ENCODE results near the gene SNX20.

SNX20 gene

DNA sequence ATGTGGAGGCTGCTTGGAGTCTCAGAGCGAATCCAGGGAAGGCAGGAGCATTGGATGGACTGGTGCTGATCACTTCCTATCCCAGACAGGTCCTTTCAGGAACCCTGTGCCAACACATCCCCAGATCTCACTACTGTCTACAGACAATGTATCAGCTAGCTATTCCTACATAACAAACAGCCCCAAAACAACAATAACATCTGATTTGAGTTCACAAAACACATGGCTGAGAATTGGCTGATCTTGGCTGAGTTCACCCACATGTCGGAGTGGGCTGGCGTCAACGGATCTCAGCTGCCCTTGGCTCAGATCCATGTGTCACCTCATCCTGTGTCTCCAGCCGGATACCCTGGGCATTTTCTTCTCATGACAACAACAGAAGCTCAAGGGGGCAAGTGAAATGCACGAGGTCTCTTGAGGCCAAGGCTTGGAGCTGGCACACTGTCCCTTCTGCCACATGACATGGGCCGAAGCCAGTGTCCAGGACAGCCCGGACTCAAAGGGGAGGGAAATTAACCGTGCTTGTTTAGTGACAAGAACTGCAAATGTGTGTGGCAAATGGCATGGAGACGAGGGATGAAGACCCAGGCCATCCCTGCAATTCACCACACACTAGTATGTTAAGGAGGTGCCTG, 18.7 kb downstream of the SNX20 start:
- no peak for DNase-seq (ENCODE audit: low read depth in 2 of 2)

DNA sequence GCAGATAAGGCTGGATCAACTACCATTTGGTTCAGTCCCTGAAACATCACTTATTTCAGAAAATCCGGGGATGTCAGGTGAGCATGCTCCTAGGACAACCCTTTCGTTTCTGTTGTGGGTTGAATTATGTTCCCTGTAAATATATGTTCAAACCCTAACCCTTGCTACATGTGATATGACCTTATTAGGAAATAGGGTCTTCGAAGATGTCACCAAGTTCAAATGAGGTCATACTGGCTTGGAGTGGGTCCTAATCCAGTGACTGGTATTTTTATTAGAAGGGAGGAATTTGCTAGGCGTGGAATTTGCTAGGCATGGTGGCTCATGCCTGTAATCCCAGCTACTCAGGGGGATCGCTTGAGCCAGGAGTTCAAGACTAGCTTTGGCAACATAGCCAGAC, 21.3 kb downstream of the SNX20 start:
- no peak for DNase-seq (ENCODE audit: low read depth in 2 of 2)

DNA sequence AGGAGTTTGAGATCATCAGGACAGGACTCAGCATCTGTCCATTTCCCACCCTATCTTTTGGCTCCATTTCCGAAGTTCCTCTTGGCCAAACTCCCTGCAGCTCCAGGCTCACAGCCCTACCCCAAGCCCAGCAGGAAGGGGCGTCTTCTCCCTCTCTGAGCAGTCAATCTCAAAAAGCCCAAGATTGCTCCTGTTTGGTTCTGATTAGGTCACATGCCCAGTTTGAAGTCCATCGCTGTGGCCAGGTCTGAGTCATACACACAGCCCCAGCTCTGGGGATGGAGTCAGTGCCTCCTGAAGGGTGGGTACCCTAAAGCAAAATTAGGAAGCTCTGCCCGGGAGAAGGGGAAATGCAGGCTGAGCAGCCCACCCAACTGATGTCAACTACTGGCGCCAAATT, 23.9 kb downstream of the SNX20 start:
- no peak for DNase-seq (ENCODE audit: low read depth in 2 of 2)

DNA sequence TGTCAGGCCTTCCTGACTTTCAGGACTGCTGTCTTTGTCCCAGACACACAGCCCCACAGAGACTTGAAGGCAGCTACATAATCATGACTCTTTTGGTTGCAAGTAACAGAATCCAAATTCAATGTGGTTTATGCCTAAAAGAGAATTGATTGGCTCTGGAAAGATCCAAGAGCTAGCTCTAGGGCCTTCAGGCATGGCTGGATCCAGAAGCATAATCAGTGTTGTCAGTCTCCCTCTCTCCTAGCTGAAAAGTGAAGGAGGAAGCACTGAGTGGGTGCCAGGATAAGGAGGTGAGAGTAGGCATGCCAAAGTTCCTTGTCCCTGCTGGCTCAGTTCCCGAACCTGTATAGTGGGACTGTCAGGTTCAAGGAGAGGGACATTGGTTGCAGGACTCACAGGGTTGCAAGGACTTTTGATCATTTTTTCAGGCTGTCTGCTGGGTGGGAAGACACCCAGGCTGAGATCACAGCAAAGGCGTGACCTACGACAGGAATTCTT, 25.5 kb downstream of the SNX20 start:
- DNase-seq (ENCODE audit: low read depth in 2 of 2) = no peak

DNA sequence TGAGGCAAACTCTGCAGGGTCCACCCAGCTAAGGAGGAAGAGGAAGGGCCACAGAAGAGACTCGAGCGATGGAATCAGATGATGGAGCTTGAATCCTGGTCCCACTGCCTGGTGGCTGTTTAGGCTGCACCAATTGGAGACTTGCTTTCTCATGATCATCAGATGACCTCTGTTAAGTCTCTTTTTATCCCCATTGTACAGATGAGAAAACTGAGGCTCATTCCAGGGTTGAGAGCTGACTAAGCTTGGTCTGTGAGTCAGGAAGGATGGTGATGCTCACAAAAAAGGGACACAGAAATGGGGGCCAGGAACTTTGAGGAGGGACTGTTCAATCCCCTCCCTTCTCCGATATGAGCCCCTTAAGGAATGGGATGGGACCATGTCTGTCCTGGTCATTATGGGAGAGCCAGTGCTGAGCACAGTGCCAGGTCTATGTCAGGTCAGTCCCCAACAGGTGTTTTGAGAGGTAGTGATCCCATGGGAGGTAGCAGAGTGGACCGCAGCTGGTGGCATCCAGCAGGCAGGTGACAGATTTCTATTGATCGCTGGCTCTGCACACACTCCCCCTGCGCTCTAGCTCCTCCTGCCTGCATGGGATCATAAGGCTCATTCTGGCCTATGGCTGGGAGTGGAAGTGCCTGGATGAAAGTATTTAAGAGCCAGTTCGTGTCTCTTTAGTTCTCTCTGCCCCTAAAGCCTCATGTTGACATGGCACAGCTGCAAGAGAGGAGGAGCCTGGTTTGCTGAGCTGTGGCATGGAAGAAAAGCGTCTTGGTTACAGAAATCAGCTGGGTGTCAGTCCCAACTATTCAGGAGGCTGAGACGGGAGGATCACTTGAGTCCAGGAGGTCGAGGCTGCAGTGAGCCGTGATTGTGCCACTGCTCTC, 27.2 kb downstream of the SNX20 start:
- DNase-seq (ENCODE audit: low read depth in 2 of 2) = no peak

DNA sequence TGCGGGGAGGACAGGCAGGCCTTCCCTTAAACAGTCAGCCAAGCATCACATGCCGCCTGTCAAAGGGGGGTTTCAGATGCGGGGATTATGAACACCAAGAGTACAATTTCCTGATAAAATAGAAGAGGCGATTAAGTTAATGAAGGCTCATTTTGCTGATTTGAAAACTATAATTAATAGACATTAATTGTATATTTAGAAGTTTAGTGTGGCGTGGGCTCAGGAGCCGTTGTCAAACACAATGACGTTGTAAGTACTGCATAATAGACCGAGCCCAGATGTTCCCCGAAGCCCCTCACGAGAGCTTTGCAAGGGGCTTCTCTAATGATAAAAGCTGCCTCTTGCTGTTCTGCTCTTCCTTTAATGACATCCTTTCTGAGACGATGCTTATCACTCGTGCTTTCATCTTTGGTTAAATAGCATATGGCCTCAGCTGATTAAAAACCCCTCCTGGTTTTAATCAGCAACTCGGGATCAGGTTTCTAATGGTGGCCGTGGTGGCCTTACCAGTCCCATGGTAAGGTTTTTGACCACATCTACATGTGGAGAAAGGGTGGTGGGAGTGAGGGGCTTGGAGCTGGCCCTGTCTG, 28.2 kb downstream of the SNX20 start:
- DNase-seq (ENCODE audit: low read depth in 2 of 2) = no peak

DNA sequence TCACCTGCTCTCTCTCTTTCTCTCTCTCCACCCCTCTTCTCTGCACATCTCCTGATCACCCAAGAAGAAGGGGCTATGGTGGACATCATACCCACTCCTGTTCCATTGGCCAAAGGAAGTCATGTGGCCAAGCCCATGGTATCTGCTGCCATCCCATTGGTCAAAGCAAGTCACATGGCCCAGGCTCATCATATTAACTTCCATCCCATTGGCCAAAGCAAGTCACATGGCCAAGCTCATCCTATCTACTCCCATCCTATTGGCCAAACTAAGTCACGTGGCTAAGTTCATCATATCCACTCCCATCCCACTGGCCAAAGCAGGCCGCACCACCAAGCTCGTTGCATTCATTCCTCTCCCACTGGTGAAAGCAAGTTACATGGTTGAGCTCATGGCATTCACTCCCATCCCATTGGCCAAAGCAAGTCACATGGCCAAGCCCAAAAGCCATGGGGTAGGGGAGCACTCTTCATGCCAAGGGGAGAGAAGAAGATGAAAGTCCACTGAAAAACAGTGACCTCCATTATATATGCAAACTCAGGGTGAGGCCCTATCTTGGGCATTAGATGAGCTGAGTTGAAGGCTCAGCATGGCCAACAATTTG, 29.2 kb downstream of the SNX20 start:
- no peak for DNase-seq (ENCODE audit: low read depth in 2 of 2)

DNA sequence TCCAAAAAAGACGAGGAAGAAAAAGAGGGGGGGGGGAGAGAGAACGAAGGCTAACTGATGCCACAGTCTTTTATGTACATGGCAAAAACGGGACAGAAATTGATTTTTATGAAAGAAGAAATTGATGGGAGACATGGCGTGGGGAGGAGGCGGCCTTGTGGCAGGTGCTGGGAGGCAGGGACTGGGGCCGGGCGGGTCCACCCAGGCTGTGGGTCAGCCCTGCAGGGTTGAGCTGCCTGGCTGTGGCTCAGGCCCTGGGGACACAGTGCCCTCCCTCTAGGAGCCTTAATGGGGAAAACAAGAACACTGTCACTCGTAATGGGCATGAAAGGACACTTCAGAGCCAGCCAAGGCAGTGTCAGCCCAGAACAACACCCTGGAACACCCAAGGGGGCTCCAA, 34.8 kb downstream of the SNX20 start:
- DNase-seq (ENCODE audit: low read depth in 2 of 2) = no peak

DNA sequence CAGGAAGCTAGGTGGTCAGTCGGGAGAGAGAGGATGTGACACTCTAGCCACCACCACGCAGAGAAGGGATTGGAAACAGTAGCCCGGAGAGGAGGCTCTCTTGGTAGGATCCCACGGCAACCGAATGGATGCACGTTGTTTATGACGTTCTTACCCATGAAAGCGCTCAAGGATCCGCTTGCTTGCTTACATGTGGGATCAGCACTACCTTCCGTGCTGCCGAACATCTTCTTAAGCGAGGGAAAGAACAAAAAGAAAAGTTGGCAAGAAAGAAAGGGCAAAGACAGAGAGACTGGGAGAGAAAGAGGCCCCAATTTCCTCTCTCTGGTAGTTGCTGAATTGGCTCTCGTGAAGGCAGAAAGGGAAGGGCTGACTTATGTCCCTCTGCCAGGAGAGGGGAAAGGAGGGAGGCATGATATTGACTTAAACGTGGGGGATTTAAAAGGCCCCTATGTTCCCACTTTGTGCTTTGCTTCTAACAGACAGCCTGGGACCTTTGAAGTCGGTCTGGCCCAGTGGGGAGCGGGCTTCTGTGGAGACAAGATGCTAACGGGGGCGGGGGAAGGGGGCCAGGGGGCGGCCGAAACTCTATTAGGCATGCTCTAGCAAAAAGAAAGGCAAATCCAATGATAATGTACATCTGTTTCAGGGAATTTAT, 35.4 kb downstream of the SNX20 start:
- DNase-seq (ENCODE audit: low read depth in 2 of 2) = no peak

DNA sequence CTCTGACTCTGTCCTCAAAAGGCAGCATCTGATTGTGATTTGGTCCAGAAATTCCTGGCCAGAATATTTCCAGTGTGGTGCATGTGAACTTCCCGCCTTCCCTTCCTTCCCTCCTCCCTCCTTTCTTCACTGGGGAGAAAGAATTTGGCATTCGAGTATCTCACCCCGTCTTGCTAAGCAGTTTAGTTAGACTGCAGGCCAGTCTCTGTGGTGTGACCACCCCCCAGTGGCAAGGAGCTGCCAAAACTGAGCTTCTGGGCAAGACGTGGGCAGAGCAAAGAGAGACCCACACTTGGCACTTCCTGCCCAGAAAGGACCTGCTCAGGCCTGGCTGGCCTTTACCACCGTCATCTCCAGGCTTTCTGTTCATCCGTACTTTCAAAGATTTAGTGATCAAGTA, 36.4 kb downstream of the SNX20 start:
- DNase-seq (ENCODE audit: low read depth in 2 of 2) = peak in 1 of 2 donors; percentile 21

DNA sequence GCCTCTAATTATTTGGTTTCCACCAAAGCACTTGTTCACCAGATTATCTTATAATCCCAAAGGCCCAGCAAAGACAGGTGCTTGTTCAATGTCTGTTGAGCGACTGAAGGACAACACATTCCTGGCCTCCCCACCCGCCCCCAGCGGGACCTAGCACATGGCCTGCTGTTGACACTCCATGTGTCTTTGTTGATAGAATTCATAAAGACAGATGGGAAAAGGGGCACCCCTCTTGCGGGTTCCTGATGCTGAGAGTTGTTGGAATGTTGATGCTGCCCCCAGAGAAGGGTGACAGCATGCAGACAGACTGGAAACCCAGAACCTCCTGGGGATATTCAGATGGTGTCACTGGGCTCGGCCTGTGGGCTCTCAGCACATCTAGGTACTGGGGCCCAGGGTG, 36.9 kb downstream of the SNX20 start:
- no peak for DNase-seq (ENCODE audit: low read depth in 2 of 2)

DNA sequence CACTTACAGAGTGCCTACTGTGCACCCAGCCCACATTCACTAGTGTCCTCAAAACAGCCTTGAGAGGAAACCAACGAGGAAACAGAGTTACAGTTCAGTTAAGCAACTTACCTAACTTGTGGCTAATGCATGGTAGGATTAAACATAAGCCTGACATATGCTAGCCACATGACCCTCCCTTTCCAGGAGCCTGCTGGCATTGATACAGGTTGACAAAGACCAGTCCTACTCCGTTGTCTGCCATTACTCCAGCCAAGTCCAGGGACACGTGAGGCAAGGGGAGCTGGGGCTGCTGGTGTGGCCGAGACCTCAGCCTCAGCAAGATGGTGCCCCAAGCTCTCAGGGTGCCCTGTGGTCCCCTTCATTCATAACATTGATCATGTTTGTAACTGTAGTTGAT, 37.9 kb downstream of the SNX20 start:
- DNase-seq (ENCODE audit: low read depth in 2 of 2) = no peak

DNA sequence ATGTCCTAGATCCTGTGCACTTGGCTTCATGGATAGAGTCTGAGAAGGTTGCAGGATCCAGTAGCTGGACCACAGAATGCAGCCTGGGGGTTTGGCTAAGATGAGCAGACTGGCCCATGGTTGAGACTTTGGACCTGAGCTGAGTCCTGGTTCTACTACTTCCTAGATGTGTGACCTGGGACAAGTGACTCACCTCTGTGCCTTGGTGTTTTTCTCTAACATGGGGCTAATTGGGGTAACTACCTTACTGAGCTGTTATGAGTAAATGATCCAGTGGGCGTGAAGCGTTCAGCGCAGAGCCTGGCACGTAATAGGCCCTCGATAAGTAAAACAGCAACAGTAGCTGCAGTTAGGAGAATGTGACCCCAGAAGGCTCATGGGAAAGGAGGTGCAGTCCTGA, 38.8 kb downstream of the SNX20 start:
- DNase-seq (ENCODE audit: low read depth in 2 of 2) = no peak

DNA sequence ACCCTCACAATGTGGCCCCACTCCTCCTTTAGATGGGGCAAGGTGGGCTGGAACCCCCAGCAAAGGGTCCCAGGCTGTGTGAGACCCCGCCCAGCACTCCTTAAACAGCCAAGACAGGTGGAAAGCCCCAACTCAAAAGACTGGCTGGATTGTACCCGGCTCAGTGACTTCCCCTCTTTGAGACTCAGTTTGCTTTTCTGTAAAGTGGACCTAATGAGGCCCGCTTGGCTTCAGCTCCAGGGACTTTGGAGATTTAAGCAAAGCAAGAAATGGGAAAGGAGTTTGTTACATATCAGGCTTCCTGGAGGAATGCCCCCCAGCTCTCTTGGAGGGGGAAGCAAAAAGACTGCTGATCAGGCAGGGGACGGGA, 39.3 kb downstream of the SNX20 start:
- DNase-seq (ENCODE audit: low read depth in 2 of 2) = no peak

DNA sequence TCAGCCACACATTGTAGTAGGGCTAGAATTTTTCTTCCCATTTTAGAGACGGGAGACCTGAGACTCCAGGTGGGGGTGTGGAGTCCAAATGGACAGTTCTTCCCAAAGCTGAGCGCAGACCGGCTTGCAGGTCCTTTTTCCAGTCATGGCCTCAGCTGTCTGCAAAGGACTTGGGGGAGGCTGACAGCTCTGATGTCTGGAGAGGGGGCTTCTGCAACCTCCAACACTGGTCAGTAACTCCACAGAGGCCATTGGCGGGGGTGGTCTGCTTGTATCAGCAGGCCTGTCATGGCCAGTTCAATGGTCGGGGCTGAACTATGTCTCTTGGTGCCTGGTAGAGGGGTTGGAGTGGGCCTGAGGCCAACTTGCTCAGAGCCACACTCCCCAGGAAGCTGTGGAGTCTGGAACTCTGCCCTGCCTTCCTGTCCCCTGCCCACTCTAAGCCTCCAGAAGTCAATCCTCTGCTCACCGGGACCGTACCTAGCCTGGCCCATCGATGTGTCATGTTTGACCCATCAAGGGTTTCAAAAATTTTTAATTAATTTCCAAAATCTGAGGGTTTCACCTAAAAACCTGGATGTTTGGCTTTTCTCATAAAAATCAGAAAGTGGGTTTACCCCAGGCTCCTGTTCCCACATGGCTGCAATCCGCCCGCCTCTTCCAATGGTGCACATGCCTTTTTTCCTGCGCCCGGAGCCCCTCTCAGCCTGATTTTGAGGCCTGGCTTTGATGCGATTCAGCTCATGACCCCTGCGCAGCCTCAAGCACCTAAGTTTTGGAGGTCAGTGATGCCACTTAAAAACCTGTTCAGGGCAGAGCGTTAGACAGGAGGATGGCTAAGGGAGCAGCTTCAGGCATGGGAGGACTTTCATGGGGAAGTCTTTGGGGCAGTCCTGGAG, 39.9 kb downstream of the SNX20 start:
- DNase-seq (ENCODE audit: low read depth in 2 of 2) = no peak

DNA sequence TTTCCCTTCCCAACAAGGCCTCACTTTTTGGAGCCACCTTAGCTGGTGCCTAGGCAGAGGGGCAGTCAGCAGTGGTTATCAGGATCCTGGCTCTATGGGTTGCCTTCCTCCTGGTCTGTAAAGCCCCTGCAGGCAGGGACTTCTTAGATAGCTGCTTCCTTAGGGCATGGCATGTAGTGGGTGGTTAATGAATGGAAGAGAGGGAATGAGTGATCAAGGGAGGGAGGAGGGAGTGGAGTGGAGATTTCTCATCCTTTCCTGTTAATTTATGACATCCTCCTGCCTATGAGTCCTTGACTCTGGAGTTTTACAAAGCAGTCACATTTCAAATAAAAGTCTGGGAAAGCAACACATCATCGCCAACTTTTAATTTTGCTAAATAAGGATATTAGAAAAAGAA, 40.7 kb downstream of the SNX20 start:
- DNase-seq (ENCODE audit: low read depth in 2 of 2) = no peak

DNA sequence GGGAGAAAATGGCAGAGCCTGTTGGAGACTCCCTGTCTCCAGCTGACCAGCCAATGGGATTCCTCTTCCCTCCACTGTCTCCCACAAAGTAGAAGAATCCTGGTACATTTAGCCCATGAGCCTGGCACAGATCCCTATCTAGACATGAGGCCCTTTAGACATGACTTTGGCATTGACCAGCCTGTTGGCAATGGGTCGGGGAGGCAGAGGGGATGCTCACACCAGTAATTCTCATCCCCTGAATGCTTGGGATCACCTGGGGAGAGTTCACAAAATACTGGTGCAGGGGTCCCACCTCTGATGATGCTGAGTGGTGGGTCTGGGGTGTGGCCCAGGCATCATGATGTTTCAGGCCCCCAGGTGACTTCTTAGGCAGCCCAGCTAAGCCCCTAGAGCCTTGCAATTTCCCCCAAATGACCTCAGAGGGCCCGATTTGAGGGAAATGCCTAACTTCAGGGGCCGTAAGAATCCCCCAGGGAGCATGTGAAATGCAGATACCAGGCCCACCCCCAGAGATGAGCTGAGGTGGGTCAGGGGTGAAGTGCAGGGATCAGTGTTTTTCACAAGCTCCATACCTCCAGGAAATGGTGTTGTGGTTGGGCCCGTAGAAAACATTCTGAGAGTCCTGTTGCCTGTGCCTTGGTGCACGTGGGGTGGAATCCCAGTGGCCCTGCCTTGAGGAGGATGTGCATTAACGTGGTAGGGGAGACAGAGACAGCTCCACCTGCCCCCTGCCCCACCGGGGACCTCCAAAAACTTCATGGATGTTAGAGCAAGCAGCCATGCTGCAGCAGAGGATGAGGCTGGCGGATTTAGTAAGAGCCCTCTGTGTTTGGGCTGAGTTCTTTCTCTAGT, 42.1 kb downstream of the SNX20 start:
- no peak for DNase-seq (ENCODE audit: low read depth in 2 of 2)

DNA sequence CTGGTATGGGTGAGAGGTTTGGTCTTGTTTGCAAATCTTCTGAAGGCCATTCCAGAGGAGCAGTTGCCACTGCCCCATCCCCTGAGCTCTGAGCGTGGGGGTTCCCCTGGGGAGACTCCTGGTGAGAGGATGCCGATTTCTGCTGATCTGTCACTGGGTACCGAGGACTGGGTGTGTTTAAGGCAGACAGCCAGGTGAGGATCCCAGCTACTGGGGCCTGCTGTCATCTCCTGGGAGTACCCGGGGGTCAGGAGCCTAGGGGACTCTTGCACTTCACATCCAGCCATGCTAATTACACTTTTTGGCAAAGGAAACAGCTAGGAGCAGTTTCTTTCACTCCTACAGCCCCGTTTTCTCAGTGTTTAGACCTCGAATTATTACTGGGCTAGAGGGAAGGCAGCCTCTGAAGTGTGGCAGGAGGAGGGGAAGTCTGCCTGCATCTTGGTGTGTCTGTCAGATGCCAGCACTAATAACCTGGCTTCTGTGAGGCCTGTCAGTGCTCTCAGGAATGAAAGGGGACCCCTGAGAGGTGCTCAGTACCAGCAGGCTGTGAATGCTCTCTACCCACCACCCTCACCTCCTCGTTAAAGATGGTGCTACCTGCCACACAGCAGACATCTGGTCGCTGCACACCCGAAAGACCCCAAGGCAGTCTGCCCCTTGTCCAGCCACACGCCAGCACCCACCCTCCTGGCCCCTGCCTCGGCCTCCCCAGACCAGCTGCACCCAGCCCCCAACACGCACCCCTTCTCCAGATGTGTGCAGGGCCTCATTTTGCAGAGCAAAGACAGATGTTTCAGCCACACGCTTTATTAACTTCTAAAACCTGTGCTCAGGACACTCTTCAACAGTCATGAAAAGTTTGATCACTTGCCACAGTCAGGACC, 43.2 kb downstream of the SNX20 start:
- DNase-seq (ENCODE audit: low read depth in 2 of 2) = no peak

DNA sequence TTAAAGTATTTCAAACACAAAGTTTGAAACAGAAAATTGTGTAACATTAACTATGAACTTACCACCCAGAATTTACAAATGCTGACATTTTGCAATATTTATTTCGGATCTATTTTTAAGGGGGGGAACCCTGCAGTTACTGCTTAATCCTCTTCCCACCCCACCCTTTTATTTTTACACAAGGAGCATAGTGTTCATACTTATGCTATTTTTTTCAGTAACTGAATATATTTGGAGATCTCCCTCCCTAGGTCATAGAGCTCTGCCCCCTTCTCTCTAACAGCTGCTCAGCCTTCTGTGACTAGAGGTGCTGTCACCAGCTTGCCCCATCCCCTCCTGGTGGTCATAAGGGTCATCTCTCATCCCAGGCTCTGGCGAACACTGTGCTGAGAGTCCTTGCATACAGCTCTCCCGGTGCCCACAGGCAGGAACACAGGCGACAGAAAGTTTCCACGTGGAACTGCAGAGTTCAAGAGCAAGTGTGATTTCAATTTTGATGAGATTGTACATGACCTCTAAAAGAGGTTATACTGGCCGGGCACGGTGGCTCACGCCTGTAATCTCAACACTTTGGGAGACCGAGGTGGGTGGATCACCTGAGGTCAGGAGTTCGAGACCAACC, 44.2 kb downstream of the SNX20 start:
- DNase-seq (ENCODE audit: low read depth in 2 of 2) = no peak

Measured in stimulated activated CD4-positive, alpha-beta T cell treated with anti-CD3 and anti-CD28 coated beads, Interleukin-15, amount 100 ng/mL, for 48 hours (primary cell).